ENCODE results near the gene SPCS3.

DNA sequence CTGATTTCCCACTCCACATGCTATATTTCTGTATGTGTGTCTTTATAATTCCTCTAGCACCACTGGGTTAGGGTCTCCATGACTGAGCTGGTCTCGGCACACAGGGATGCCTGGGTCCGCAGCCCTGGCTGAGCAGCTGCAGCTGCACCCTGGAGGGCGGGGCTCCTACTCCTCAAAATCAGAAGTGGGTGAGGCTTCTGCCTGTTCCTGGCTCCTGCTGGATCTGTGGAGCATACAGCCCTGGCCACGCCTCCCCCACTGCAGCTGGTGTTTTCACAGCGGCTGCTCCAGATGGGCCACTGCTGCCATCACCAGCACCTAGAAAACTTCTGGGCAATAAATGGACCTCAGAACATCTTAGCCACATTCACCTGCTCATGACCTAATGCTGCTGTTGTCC, 30.9 kb downstream of the SPCS3 start:
- TF ChIP-seq, protein P1, sequence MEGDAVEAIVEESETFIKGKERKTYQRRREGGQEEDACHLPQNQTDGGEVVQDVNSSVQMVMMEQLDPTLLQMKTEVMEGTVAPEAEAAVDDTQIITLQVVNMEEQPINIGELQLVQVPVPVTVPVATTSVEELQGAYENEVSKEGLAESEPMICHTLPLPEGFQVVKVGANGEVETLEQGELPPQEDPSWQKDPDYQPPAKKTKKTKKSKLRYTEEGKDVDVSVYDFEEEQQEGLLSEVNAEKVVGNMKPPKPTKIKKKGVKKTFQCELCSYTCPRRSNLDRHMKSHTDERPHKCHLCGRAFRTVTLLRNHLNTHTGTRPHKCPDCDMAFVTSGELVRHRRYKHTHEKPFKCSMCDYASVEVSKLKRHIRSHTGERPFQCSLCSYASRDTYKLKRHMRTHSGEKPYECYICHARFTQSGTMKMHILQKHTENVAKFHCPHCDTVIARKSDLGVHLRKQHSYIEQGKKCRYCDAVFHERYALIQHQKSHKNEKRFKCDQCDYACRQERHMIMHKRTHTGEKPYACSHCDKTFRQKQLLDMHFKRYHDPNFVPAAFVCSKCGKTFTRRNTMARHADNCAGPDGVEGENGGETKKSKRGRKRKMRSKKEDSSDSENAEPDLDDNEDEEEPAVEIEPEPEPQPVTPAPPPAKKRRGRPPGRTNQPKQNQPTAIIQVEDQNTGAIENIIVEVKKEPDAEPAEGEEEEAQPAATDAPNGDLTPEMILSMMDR (IDR thresholded peaks at IDR 0.05): no peak
- TF ChIP-seq ZNF263 (CRISPR knock-in tag; IDR thresholded peaks at IDR 0.05; ENCODE audit: low read depth) (no peak), SP1 (CRISPR knock-in tag; conservative IDR thresholded peaks at IDR 0.05) (no peak), FOXK1 (CRISPR knock-in tag; IDR thresholded peaks at IDR 0.05) (no peak), ZNF232 (CRISPR knock-in tag; IDR thresholded peaks at IDR 0.05) (no peak), NFATC4 (CRISPR knock-in tag; IDR thresholded peaks at IDR 0.05) (no peak), ATF1 (CRISPR knock-in tag; IDR thresholded peaks at IDR 0.05) (no peak), TCF7 (CRISPR knock-in tag; IDR thresholded peaks at IDR 0.05; ENCODE audit: low read depth) (no peak), ZNF121 (CRISPR knock-in tag; IDR thresholded peaks at IDR 0.05) (no peak), ELF4 (CRISPR knock-in tag; IDR thresholded peaks at IDR 0.05; ENCODE audit: low read depth) (no peak)
- TF ChIP-seq, protein P2, sequence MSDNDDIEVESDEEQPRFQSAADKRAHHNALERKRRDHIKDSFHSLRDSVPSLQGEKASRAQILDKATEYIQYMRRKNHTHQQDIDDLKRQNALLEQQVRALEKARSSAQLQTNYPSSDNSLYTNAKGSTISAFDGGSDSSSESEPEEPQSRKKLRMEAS (CRISPR knock-in tag; IDR thresholded peaks at IDR 0.05): no peak

Data from WTC11 (cell line).